Brain microvascular endothelial cell (primary cell): ENCODE results near the gene ANKFY1.

Experiments
- DNase-seq: peaks from one replicate; pipeline ENCODE4 v3.0.0-alpha.2; 2020
- H3K27ac ChIP-seq: fragments of 250-450 bp; sonication (Bioruptor Pico); 2 replicates; pipeline ENCODE4 v1.5.1; 2020; ENCODE audit warnings: mild to moderate bottlenecking, moderate library complexity
- H3K27me3 ChIP-seq: fragments of 250-450 bp; sonication (Bioruptor Pico); replicated peaks from 2 replicates; pipeline ENCODE4 v1.5.1; 2020; ENCODE audit warnings: mild to moderate bottlenecking
- H3K36me3 ChIP-seq: fragments of 250-450 bp; sonication (Bioruptor Pico); replicated peaks from 2 replicates; pipeline ENCODE4 v1.5.1; 2020; ENCODE audit warnings: mild to moderate bottlenecking
- H3K4me3 ChIP-seq: 2 replicates; pipeline ENCODE4 v1.5.1; 2011; ENCODE audit warnings: low read depth, mild to moderate bottlenecking, control low read depth, low read length, moderate library complexity
- in situ Hi-C: cut with HindIII; loops from 2 replicates; pipeline ENCODE4 v1.10.0; 2017; ENCODE audit warnings: low sequenced_read_pairs, low pct_ligation_motif_present
- TF ChIP-seq, protein P1 (sequence below): IDR thresholded peaks from 2 replicates; pipeline ENCODE4 v1.5.1; 2011; ENCODE audit warnings: low read depth, mild to moderate bottlenecking, moderate library complexity, low read length, control low read depth, inconsistent platforms; ENCODE audit errors: missing control alignments

ANKFY1 gene

DNA sequence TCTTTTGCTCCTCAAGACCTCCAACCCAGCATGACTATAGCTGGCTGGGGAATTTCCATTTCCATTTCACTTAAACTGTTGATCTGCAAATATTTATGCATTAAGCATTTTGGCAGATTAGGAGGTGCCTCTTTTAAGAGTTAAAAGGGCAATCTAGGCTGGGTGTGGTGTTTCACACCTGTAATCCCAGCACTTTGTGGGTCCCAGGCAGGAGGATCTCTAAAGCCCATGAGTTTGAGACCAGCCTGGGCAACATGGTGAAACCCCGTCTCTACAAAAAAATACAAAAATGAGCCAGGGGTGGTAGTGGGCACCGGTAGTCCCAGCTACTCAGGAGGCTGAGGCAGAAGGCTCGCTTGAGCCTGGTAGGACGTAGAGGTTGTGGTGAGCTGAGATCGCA lies 17.1 kb downstream of the ANKFY1 start:
- DNase-seq: no peak
- no peak overlapping the region for H3K4me3 ChIP-seq
- TF ChIP-seq, protein P1, sequence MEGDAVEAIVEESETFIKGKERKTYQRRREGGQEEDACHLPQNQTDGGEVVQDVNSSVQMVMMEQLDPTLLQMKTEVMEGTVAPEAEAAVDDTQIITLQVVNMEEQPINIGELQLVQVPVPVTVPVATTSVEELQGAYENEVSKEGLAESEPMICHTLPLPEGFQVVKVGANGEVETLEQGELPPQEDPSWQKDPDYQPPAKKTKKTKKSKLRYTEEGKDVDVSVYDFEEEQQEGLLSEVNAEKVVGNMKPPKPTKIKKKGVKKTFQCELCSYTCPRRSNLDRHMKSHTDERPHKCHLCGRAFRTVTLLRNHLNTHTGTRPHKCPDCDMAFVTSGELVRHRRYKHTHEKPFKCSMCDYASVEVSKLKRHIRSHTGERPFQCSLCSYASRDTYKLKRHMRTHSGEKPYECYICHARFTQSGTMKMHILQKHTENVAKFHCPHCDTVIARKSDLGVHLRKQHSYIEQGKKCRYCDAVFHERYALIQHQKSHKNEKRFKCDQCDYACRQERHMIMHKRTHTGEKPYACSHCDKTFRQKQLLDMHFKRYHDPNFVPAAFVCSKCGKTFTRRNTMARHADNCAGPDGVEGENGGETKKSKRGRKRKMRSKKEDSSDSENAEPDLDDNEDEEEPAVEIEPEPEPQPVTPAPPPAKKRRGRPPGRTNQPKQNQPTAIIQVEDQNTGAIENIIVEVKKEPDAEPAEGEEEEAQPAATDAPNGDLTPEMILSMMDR: no peak
- peaks cover 1% of the 10 kb centered on the region for H3K36me3 ChIP-seq
- no peak overlapping the region for H3K27ac ChIP-seq
- no peaks in the 10 kb centered on the region for H3K27me3 ChIP-seq
- in situ Hi-C loops: no loop called here

DNA sequence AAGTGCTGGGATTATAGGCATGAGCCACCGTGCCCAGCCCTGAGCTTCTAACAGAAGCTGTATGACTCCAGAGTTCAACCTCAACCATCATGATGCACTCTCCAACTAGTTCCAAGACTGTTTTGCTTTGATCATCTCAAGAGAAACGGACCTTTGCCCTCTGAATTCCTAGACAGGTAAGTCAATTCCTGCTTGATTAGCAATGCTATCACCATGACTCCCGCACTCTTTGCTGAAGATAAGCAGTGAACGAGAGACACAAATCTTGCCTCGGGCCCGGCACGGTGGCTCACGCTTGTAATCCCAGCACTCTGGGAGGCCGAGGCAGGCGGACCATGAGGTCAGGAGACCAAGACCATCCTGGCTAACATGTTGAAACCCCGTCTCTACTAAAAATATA lies 22.2 kb downstream of the ANKFY1 start:
- no peak for DNase-seq
- Histone ChIP-seq H3K36me3 (peaks cover 12% of the 10 kb centered on the region), H3K27ac (no peak overlapping the region), H3K4me3 (no peak overlapping the region), H3K27me3 (no peaks in the 10 kb centered on the region)
- in situ Hi-C loops: no loop called here
- TF ChIP-seq, protein P1: no peak

DNA sequence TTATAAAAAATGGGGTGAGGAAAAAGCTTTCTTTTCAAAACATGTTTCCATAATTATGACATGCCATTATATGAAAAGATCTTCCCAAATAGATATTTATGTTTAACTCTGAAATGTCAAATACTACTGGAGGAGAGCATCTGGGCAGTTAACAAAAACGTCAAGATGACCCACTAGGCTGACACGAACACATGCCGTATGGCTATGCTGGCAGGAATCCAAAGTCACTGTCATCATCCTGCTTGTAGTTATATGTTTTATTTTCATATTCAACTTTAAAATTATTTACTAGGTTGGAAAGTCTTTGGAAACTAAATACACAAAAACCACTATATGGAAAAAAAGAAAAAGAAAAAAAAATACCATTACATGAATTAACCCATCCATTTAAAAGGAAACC lies 27.3 kb downstream of the ANKFY1 start:
- Histone ChIP-seq H3K27ac (peak overlapping the region; percentile 54), H3K36me3 (peaks cover 22% of the 10 kb centered on the region), H3K4me3 (no peak overlapping the region), H3K27me3 (no peaks in the 10 kb centered on the region)
- TF ChIP-seq, protein P1: no peak
- in situ Hi-C loops: no loop called here
- DNase-seq: peak; percentile 45

DNA sequence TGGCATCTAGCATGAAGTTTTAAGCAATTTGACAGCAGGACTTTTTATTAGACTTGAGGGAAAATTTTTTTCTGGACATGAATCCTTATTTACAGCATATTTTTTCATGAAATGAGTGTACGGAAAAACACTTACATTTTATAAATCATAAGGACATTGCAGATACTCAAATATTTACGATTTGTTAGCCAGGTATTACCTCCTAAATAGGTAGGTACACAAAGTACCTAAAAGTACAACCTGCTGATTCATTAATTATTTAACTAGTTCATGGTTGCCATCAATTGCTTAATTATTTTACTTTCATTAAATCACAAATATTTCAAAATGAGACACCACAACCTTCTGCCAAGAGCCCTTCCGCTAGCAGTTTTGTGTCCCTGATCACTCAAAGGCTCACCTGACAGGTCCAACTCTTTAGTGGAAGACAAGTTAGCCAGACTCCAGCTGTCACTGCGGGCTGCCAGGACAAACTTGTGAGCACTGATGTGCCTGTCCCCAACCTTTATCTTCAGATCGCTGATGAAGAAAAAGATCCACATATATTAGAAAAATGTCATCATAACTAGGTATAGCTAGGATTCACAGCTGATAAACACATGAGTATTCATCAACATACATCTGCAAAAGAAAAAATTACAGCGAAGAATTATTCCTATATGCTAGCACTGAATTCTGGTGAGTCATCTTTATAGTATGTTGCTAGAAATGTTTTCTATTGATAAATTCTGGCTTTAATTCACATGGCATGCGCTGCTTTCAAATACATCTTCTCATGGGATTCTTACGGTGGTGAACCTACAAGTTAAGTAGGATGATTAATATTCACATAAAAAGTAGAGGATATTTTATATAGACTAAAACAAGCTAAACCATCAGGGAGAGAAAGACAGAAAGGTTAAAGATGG lies 28.2 kb downstream of the ANKFY1 start:
- in situ Hi-C loops: no loop called here
- DNase-seq: peak; percentile 54
- Histone ChIP-seq H3K4me3 (no peak overlapping the region), H3K27me3 (no peaks in the 10 kb centered on the region), H3K27ac (peak overlapping the region; percentile 54), H3K36me3 (peaks cover 22% of the 10 kb centered on the region)
- TF ChIP-seq, protein P1: no peak

DNA sequence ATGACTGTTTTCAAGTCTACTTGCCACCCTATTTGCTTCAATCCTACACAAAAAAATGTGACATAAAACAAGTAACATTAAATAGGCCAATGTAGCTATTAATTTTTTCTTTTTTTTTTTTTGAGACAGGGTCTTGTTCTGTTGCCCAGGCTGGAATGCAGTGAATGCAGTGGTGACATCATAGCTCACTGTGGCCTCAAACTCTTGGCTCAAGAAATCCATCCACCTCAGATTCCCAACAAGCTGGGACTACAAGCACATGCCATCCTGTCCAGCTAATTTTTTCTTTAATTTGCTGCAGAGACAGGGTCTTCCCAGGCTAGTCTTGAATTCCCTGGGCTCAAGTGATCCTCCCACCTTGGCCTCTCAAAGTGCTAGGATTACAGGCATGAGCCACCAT lies 29.4 kb downstream of the ANKFY1 start:
- peaks cover 17% of the 10 kb centered on the region for H3K36me3 ChIP-seq
- no peak overlapping the region for H3K27ac ChIP-seq
- TF ChIP-seq, protein P1: no peak
- no peak overlapping the region for H3K4me3 ChIP-seq
- DNase-seq: no peak
- in situ Hi-C loops: no loop called here
- H3K27me3 ChIP-seq: no peaks in the 10 kb centered on the region
